ENCODE measurements around the gene TXNL4A.

DNA sequence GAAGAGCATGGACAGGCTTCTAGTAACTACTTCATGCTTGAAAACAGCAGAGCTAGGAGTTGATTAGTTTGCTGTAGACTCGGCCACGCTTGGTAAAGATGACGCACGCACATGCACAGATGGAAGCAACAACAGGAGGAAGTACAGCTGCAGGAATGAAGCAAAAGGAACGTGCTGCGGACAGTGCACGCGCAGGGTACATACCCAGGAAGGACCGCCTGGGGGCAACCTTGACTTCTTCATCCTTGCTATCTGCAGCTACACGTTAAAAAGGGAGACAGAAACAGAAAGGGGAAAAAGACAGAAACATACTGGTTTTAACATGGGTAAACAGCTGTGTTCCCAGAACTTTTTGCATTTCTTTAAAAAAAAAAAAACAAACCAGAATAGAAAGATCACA is 54.6 kb downstream of the TXNL4A start:
- TF ChIP-seq POLR2AphosphoS5 (IDR thresholded peaks at IDR 0.05; ENCODE audit: low read depth, low read length): no peak
- TF ChIP-seq POLR2A (IDR thresholded peaks at IDR 0.05; ENCODE audit: low read depth, low read length): no peak
